Measurements from ENCODE around the gene TAF9B.

The TAF9B gene

DNA sequence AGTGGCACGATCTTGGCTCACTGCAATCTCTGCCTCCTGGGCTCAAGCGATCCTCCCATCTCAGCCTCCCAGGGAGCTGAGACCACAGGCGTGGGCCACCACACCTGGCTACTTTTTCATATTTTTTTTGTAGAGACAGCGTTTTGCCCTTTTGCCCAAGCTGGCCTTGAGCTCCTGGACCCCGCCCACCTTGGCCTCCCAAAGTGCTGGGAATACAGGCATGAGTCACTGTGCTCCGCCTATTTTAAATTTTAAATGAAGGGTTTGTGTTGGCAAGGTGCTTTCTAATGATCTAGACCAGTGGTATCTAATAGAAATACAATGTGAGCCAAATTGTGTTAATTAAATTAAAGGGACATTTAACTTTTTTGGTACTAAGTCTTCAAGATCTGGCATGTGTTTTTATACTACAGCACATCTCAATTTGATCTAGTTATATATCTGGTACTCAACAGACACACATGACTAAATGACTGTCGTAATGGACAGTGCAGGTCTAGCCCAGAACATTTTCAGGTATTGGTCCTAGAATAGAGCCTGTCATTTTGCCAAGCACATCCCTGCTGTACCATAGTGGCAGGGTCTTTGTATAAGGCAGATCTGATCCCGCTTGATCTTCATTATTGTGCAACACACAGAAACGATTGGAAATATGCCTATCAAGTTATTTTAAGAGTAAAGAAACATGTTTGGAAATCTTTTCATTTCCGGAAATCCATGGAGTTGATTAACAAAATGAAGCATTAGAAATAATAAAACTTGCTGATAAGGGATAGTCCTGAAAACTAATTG, 28.1 kb downstream of the TAF9B start:
- DNase-seq (ENCODE audit: low read depth), result no peak
- TF ChIP-seq, protein P1, sequence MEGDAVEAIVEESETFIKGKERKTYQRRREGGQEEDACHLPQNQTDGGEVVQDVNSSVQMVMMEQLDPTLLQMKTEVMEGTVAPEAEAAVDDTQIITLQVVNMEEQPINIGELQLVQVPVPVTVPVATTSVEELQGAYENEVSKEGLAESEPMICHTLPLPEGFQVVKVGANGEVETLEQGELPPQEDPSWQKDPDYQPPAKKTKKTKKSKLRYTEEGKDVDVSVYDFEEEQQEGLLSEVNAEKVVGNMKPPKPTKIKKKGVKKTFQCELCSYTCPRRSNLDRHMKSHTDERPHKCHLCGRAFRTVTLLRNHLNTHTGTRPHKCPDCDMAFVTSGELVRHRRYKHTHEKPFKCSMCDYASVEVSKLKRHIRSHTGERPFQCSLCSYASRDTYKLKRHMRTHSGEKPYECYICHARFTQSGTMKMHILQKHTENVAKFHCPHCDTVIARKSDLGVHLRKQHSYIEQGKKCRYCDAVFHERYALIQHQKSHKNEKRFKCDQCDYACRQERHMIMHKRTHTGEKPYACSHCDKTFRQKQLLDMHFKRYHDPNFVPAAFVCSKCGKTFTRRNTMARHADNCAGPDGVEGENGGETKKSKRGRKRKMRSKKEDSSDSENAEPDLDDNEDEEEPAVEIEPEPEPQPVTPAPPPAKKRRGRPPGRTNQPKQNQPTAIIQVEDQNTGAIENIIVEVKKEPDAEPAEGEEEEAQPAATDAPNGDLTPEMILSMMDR (IDR thresholded peaks at IDR 0.05; ENCODE audit: low read length, missing control alignments), result no peak
- no peak overlapping the region for H3K4me3 ChIP-seq (replicated peaks; ENCODE audit: low read depth, low read length)

DNA sequence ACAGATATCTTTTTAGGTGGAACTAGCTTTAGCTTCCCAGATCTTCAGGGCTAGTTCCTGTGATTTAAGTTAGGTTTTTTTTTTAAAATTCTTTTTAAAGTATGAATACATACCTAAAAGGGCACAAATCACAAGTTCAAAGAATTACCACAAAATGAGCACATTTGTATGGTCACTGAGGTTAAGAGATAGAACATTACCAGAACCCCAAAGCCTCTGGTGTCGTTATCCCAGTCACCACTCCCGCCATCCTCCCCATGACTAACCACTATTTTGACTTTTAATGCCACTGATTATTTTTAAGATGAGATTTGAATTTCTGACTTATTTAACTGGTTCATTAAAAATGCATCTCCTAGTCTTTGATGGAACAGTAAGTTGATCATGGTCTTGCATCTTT, 30.0 kb downstream of the TAF9B start:
- DNase-seq (ENCODE audit: low read depth), result no peak
- H3K4me3 ChIP-seq (replicated peaks; ENCODE audit: low read depth, low read length), result no peak overlapping the region
- TF ChIP-seq, protein P1 (IDR thresholded peaks at IDR 0.05; ENCODE audit: low read length, missing control alignments), result no peak

DNA sequence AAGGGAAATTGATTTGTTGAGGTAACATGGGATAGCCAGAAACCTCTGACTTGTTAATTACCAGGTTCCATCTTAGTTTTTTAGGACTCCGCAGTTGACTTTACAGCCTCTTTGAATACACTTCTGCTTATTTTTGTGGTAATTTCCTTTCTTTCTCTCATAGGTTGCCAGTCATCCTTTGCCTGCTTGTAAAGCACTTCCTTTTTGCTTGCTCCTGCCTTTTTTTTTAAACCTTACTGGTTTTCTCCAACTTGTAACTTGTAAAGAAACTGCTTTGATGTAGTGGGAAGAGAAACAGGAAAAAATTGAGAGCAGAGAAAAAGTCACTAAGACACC, 32.8 kb downstream of the TAF9B start:
- no peak for DNase-seq (ENCODE audit: low read depth)
- H3K4me3 ChIP-seq (replicated peaks; ENCODE audit: low read depth, low read length), result peak overlapping the region; percentile 92
- TF ChIP-seq, protein P1 (IDR thresholded peaks at IDR 0.05; ENCODE audit: low read length, missing control alignments), result no peak

DNA sequence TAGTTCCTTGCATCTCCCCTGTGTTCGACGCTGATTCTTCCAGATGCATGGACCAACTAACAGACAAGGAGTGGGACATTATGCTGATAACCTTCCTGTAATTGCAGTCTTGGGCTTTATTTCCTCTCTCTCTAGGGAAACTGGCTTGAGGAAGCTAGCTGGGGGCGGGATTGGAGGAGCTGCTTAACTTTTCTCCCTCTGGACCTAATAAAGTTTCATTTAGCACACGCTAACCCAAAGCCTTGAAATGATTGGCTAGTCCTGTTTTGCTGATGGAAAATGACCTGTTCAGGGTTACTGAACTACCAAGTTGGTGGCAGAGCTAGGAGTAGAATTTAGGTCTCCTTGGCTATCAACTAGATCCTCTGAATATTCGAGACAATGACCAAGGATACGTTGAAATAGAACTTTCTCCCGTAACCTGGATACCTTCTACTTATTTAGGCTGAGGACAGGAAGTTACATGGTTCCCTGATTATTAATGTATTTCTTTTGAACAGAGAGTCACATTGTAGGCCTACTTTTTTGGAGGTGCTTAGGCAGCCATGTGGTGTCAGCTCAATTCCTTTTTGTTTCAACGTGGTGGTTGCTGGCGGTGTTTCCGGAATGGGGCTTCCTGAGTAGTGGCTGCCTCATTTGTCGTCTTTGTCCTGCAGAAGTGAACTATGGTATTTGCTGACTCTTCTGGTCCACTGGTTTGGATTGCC, 33.4 kb downstream of the TAF9B start:
- peak overlapping the region; percentile 92 for H3K4me3 ChIP-seq (replicated peaks; ENCODE audit: low read depth, low read length)
- no peak for DNase-seq (ENCODE audit: low read depth)
- TF ChIP-seq, protein P1 (IDR thresholded peaks at IDR 0.05; ENCODE audit: low read length, missing control alignments), result no peak

DNA sequence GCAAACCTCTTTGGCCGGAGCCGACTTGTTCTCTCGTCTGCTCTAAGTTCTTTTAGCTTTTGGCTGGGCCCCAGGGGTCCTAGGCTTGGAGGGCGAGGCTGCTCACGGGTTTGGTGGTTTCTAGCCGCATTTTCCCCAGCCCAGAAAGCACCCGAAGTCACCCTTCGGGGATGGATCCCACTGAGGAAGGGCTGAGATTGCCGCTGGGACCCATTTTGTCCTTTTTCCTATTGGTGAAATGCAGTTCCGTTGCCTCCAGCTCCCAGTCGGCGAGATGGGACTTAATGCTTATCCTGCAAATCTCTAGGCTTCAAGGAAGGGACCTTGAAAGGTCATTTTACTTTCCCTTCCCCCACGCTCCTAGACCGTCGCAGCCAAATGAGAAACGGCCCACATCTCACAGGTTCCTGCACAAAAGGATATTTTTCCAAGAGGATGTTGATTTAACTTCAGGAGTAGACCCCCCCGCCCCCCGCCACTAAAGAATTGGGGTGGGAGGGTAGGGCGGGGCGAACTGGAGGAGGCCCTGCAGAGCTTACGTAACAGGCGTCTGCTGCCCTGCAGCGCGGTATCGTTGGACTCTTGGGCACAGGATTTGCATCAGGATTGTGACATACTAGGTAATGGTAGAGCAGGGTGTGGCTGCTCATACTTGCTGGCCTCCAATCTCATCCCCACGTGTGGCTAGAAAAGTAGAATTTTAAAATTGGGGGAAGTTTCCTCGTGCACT, 34.8 kb downstream of the TAF9B start:
- peak; percentile 68 for DNase-seq (ENCODE audit: low read depth)
- peak overlapping the region; percentile 92 for H3K4me3 ChIP-seq (replicated peaks; ENCODE audit: low read depth, low read length)
- TF ChIP-seq, protein P1 (IDR thresholded peaks at IDR 0.05; ENCODE audit: low read length, missing control alignments), result no peak

DNA sequence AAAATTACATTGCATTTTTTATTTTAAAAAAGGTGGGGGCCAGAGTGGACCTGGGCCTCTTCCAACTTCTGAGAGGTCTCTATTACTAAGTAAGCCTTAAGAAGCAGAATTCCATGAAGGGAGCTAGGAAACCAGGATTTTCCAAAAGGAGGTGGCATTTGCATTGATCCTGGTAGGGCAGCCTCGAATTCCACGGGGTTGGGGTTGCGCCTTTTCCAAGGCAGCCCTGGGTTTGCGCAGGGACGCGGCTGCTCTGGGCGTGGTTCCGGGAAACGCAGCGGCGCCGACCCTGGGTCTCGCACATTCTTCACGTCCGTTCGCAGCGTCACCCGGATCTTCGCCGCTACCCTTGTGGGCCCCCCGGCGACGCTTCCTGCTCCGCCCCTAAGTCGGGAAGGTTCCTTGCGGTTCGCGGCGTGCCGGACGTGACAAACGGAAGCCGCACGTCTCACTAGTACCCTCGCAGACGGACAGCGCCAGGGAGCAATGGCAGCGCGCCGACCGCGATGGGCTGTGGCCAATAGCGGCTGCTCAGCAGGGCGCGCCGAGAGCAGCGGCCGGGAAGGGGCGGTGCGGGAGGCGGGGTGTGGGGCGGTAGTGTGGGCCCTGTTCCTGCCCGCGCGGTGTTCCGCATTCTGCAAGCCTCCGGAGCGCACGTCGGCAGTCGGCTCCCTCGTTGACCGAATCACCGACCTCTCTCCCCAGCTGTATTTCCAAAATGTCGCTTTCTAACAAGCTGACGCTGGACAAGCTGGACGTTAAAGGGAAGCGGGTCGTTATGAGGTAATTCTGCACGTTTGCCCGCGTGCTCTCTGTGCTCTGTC, 35.6 kb downstream of the TAF9B start, which contains the start of gene PGK1:
Gene PGK1, plus strand, starts transcription at position 626 of the 824 bp plus-strand sequence. Its CDS starts 93 bp downstream, at position 719.
- TF ChIP-seq, protein P1 (IDR thresholded peaks at IDR 0.05; ENCODE audit: low read length, missing control alignments), result no peak
- peak within 1 kb of the TSS; percentile 92 for H3K4me3 ChIP-seq (replicated peaks; ENCODE audit: low read depth, low read length)
- peak; percentile 98 for DNase-seq (ENCODE audit: low read depth)

Measured in fibroblast of pulmonary artery (primary cell).